Endodermal cell (in vitro differentiated cells): Measurements from ENCODE around the gene NDUFB4. TPM values are rescaled to one million over a fixed set of nuclear protein-coding genes. Genes with fewer than 3 reads are reported as not detected.

ENCODE experiments used
- DNase-seq: peaks from one replicate; pipeline ENCODE4 v3.0.0-alpha.2; 2017
- H3K27ac ChIP-seq: 2 replicates; pipeline ENCODE4 v1.5.1; 2013; ENCODE audit warnings: mild to moderate bottlenecking, low read depth, low read length, moderate library complexity
- H3K27me3 ChIP-seq: 2 replicates; pipeline ENCODE4 v1.6.1; 2013; ENCODE audit warnings: mild to moderate bottlenecking, low read length, moderate library complexity; ENCODE audit not compliant: insufficient read depth, control insufficient read depth, poor library complexity, severe bottlenecking
- H3K36me3 ChIP-seq: 2 replicates; pipeline ENCODE4 v1.7.0; 2013; ENCODE audit warnings: mild to moderate bottlenecking, low read length, moderate library complexity; ENCODE audit not compliant: control insufficient read depth, insufficient read depth
- H3K4me1 ChIP-seq: one replicate; pipeline ENCODE4 v1.7.0; 2013; ENCODE audit warnings: low read length; ENCODE audit not compliant: control insufficient read depth, insufficient read depth
- H3K4me3 ChIP-seq: 2 replicates; pipeline ENCODE4 v1.5.1; 2013; ENCODE audit warnings: mild to moderate bottlenecking, low read length, moderate library complexity
- H3K9ac ChIP-seq: 2 replicates; pipeline ENCODE4 v1.6.1; 2013; ENCODE audit warnings: mild to moderate bottlenecking, low read length, moderate library complexity; ENCODE audit not compliant: poor library complexity, severe bottlenecking; ENCODE audit errors: extremely low read depth
- H3K9me3 ChIP-seq: 2 replicates; pipeline ENCODE4 v1.6.1; 2013; ENCODE audit warnings: mild to moderate bottlenecking, low read length, moderate library complexity; ENCODE audit not compliant: control insufficient read depth
- H3K27ac Mint-ChIP-seq: 2 replicates; pipeline ENCODE4 v1.8.0; 2020; ENCODE audit warnings: mixed read lengths
- H3K27me3 Mint-ChIP-seq: 2 replicates; pipeline ENCODE4 v1.8.0; 2021; ENCODE audit warnings: mild to moderate bottlenecking, mixed read lengths; ENCODE audit not compliant: insufficient read depth
- H3K36me3 Mint-ChIP-seq: 2 replicates; pipeline ENCODE4 v1.8.0; 2020; ENCODE audit warnings: low read depth, mixed read lengths
- H3K4me1 Mint-ChIP-seq: 2 replicates; pipeline ENCODE4 v1.8.0; 2020; ENCODE audit warnings: mixed read lengths
- H3K4me3 Mint-ChIP-seq: 2 replicates; pipeline ENCODE4 v1.8.0; 2020; ENCODE audit warnings: mild to moderate bottlenecking, moderate library complexity, mixed read lengths
- H3K9me3 Mint-ChIP-seq: 2 replicates; pipeline ENCODE4 v1.8.0; 2020; ENCODE audit warnings: mild to moderate bottlenecking, mixed read lengths
- CTCF ChIP-seq: fragments of 200-600 bp; sonication (generic); conservative IDR thresholded peaks from 2 replicates; pipeline ENCODE4 v1.5.0; 2021; ENCODE audit warnings: antibody characterized with exemption, mild to moderate bottlenecking
- WGBS, 2 experiments: methylation state at CpG; one replicate each; pipeline versions ENCODE4 v1.1.5 to v1.1.7; 2013; ENCODE audit warnings: missing lambda C conversion rate in 2 of 2, mixed read lengths in 1 of 2; ENCODE audit not compliant: insufficient coverage in 1 of 2, insufficient read length in 1 of 2; 5-methylcytosine and 5-hydroxymethylcytosine counted together
- total RNA-seq, 2 donors: library from RNA; stranded (reverse); fragmentation: NEBNext Ultra II Directional in 1 of 2; extraction: Animal tissue kit (Norgen Biotek cat#: 25700) in 1 of 2; gene quantifications; 2 replicates in 1 of 2; 3 replicates in 1 of 2; pipeline ENCODE4 v1.2.1, GENCODE V29; 2021

Gene NDUFB4
- total RNA-seq, 2 donors from 2014 or later: 144 to 181 TPM

- no peak overlapping the region for H3K27ac Mint-ChIP-seq
- H3K4me1 Mint-ChIP-seq: peaks cover 25% of the 10 kb centered on the region
- peaks cover 9% of the 10 kb centered on the region for H3K9me3 ChIP-seq
- peaks cover 2% of the 10 kb centered on the region for H3K36me3 Mint-ChIP-seq
- H3K4me1 ChIP-seq: peaks cover 4% of the 10 kb centered on the region
- no peak overlapping the region for H3K27ac ChIP-seq
- H3K4me3 Mint-ChIP-seq: no peak overlapping the region
- H3K27me3 Mint-ChIP-seq: no peaks in the 10 kb centered on the region
- 95 to 100% methylated on average over 1 to 2 of the region's 2 CpGs for WGBS, 2 experiments
- no peaks in the 10 kb centered on the region for H3K27me3 ChIP-seq
- no peak overlapping the region for H3K9ac ChIP-seq
- H3K4me3 ChIP-seq: no peak overlapping the region
- H3K9me3 Mint-ChIP-seq: peaks cover 2% of the 10 kb centered on the region
- no peak for DNase-seq
- no peaks in the 10 kb centered on the region for H3K36me3 ChIP-seq
- TF ChIP-seq CTCF: no peak
Measured at GRCh38 chr3:120641696-120642246, 45.6 kb downstream of the NDUFB4 start.

GRCh38 chr3:120642368-120642948 lies 46.3 kb downstream of the NDUFB4 start:
- H3K4me3 ChIP-seq: no peak overlapping the region
- peaks cover 4% of the 10 kb centered on the region for H3K4me1 ChIP-seq
- no peak overlapping the region for H3K27ac Mint-ChIP-seq
- TF ChIP-seq CTCF: peak; percentile 28
- WGBS, 2 experiments: 83 to 87% methylated on average over 2 to 4 of the region's 4 CpGs
- no peaks in the 10 kb centered on the region for H3K27me3 ChIP-seq
- peaks cover 24% of the 10 kb centered on the region for H3K4me1 Mint-ChIP-seq
- DNase-seq: no peak
- H3K36me3 ChIP-seq: no peaks in the 10 kb centered on the region
- H3K9me3 ChIP-seq: peaks cover 9% of the 10 kb centered on the region
- H3K36me3 Mint-ChIP-seq: peaks cover 2% of the 10 kb centered on the region
- peaks cover 2% of the 10 kb centered on the region for H3K9me3 Mint-ChIP-seq
- H3K27ac ChIP-seq: no peak overlapping the region
- no peak overlapping the region for H3K4me3 Mint-ChIP-seq
- H3K9ac ChIP-seq: no peak overlapping the region
- no peaks in the 10 kb centered on the region for H3K27me3 Mint-ChIP-seq

GRCh38 chr3:120645083-120645845 lies 49.1 kb downstream of the NDUFB4 start:
- WGBS, 2 experiments: 80 to 84% methylated on average over 3 to 5 of the region's 5 CpGs
- H3K9ac ChIP-seq: no peak overlapping the region
- Mint-ChIP-seq H3K9me3 (no peaks in the 10 kb centered on the region), H3K36me3 (no peaks in the 10 kb centered on the region), H3K4me3 (no peak overlapping the region), H3K27ac (no peak overlapping the region), H3K27me3 (no peaks in the 10 kb centered on the region), H3K4me1 (peaks cover 19% of the 10 kb centered on the region)
- H3K4me1 ChIP-seq: no peaks in the 10 kb centered on the region
- H3K27me3 ChIP-seq: no peaks in the 10 kb centered on the region
- H3K4me3 ChIP-seq: no peak overlapping the region
- H3K27ac ChIP-seq: no peak overlapping the region
- no peak for DNase-seq
- H3K9me3 ChIP-seq: no peaks in the 10 kb centered on the region
- TF ChIP-seq CTCF: no peak
- H3K36me3 ChIP-seq: no peaks in the 10 kb centered on the region
